Measurements from ENCODE around the gene TPRN. TPM values are rescaled to one million over a fixed set of nuclear protein-coding genes. Genes with fewer than 3 reads are reported as not detected.

Gene TPRN
- total and polyA plus RNA-seq, 9 donors: 0.68 to 18.4 (median 15.2) TPM

GRCh38 chr9:137221506-137222111 is 21.1 kb upstream of the TPRN start:
- TF ChIP-seq CTCF (IDR thresholded peaks at IDR 0.05) (no peak), EP300 (IDR thresholded peaks at IDR 0.05) (no peak), POLR2A (IDR thresholded peaks at IDR 0.05) (no peak)
- H3K27me3 ChIP-seq: no peaks in the 10 kb centered on the region
- no peaks in the 10 kb centered on the region for H3K36me3 ChIP-seq
- WGBS, 3 donors: 5 to 8% (median 8%) methylated on average over 19 to 61 of the region's 61 CpGs
- peaks cover 11% of the 10 kb centered on the region for H3K4me1 ChIP-seq (ENCODE audit: insufficient read depth)
- no peak overlapping the region for H3K27ac ChIP-seq
- no peaks in the 10 kb centered on the region for H3K9me3 ChIP-seq
- no peak for DNase-seq
- peak overlapping the region; percentile 35 for H3K4me3 ChIP-seq
- intact Hi-C loops (cut with DNase I): loop anchor here in 1 of 4 donors (10.0 kb wide), 1 partner anchor 437 kb away; no protein-coding TSS in a partner anchor

GRCh38 chr9:137221095-137221505 is 20.6 kb upstream of the TPRN start:
- no peaks in the 10 kb centered on the region for H3K27me3 ChIP-seq
- peaks cover 11% of the 10 kb centered on the region for H3K4me1 ChIP-seq (ENCODE audit: insufficient read depth)
- TF ChIP-seq EP300 (IDR thresholded peaks at IDR 0.05) (no peak), POLR2A (IDR thresholded peaks at IDR 0.05) (no peak), CTCF (IDR thresholded peaks at IDR 0.05) (no peak)
- intact Hi-C loops (cut with DNase I): loop anchor here in 1 of 4 donors (10.0 kb wide), 1 partner anchor 436 kb away; no protein-coding TSS in a partner anchor
- 56 to 80% (median 67%) methylated on average over 3 to 14 of the region's 14 CpGs for WGBS, 3 donors
- H3K27ac ChIP-seq: no peak overlapping the region
- no peaks in the 10 kb centered on the region for H3K9me3 ChIP-seq
- DNase-seq: no peak
- H3K36me3 ChIP-seq: no peaks in the 10 kb centered on the region
- no peak overlapping the region for H3K4me3 ChIP-seq

- H3K27me3 ChIP-seq: no peaks in the 10 kb centered on the region
- H3K4me1 ChIP-seq (ENCODE audit: insufficient read depth): peaks cover 11% of the 10 kb centered on the region
- no peak for DNase-seq
- no peak overlapping the region for H3K4me3 ChIP-seq
- no peaks in the 10 kb centered on the region for H3K9me3 ChIP-seq
- intact Hi-C loops (cut with DNase I): loop anchor here in 1 of 4 donors (10.0 kb wide), 1 partner anchor 436 kb away; no protein-coding TSS in a partner anchor
- TF ChIP-seq POLR2A (IDR thresholded peaks at IDR 0.05) (no peak), CTCF (IDR thresholded peaks at IDR 0.05) (no peak), EP300 (IDR thresholded peaks at IDR 0.05) (no peak)
- 84 to 91% (median 90%) methylated on average over 50 to 52 of the region's 52 CpGs for WGBS, 3 donors
- no peak overlapping the region for H3K27ac ChIP-seq
- no peaks in the 10 kb centered on the region for H3K36me3 ChIP-seq
Observed at GRCh38 chr9:137220317-137221094, 20.0 kb upstream of the TPRN start.

GRCh38 chr9:137219757-137220316 is 19.3 kb upstream of the TPRN start:
- Histone ChIP-seq H3K27me3 (no peaks in the 10 kb centered on the region), H3K4me1 (ENCODE audit: insufficient read depth) (peaks cover 11% of the 10 kb centered on the region)
- intact Hi-C loops (cut with DNase I): loop anchor here in 1 of 4 donors (10.0 kb wide), 1 partner anchor 435 kb away; no protein-coding TSS in a partner anchor

More at GRCh38 chr9:137219757-137220316, 19.3 kb upstream of the TPRN start:
- no peak overlapping the region for H3K27ac ChIP-seq
- H3K36me3 ChIP-seq: no peaks in the 10 kb centered on the region
- WGBS, 3 donors: 81 to 89% (median 86%) methylated on average over 10 of the region's 10 CpGs
- TF ChIP-seq CTCF (IDR thresholded peaks at IDR 0.05) (no peak), EP300 (IDR thresholded peaks at IDR 0.05) (no peak), POLR2A (IDR thresholded peaks at IDR 0.05) (no peak)
- no peak overlapping the region for H3K4me3 ChIP-seq
- DNase-seq: no peak
- H3K9me3 ChIP-seq: no peaks in the 10 kb centered on the region
